ENCODE results near the gene MPV17L.
A peak's percentile ranks its signal among the peaks of the same experiment; 100 is the strongest.
"Not testable (repeated sequence)": the region's sequence is repeated elsewhere in the genome, so short reads cannot be mapped to it uniquely, and the experiment has no call there.

MPV17L gene

GRCh38 chr16:15409476-15409875, 13.9 kb downstream of the MPV17L start:
- DNase-seq: not testable (repeated sequence)

GRCh38 chr16:15415511-15415985, 20.0 kb downstream of the MPV17L start:
- no peak for DNase-seq

GRCh38 chr16:15417197-15417596, 21.6 kb downstream of the MPV17L start:
- DNase-seq: no peak

GRCh38 chr16:15418206-15418605, 22.7 kb downstream of the MPV17L start:
- DNase-seq: no peak

- DNase-seq: not testable (repeated sequence)
These were observed 26.1 kb downstream of the MPV17L start for GRCh38 chr16:15421696-15422095.

- no peak for DNase-seq
These were observed 26.7 kb downstream of the MPV17L start for GRCh38 chr16:15422222-15422621.

- DNase-seq: no peak
These were observed 30.3 kb downstream of the MPV17L start for GRCh38 chr16:15425861-15426260.

- no peak for DNase-seq
These were observed 31.2 kb downstream of the MPV17L start for GRCh38 chr16:15426796-15427195.

- DNase-seq: peak; percentile 71 to 82 (median 75)
These were observed 32.2 kb downstream of the MPV17L start for GRCh38 chr16:15427648-15428239.

GRCh38 chr16:15430884-15431283, 35.3 kb downstream of the MPV17L start:
- DNase-seq: not testable (repeated sequence)

GRCh38 chr16:15434079-15434424, 38.5 kb downstream of the MPV17L start:
- no peak for DNase-seq

- peak; percentile 58 to 80 (median 66) for DNase-seq
These were observed 39.1 kb downstream of the MPV17L start, which contains the start of gene BMERB1 for GRCh38 chr16:15434425-15435215. Gene BMERB1 (plus strand): TSS chr16:15434588. CDS start chr16:15434654, 66 bp downstream.

- DNase-seq: peak in 2 of 4 experiments; percentile 5 to 6
These were observed 39.8 kb downstream of the MPV17L start for GRCh38 chr16:15435216-15435864.

GRCh38 chr16:15439102-15439501, 43.5 kb downstream of the MPV17L start:
- DNase-seq: no peak

GRCh38 chr16:15439521-15439920, 44.0 kb downstream of the MPV17L start:
- DNase-seq: no peak

- peak in 1 of 4 experiments; percentile 4 for DNase-seq
These were observed 45.3 kb downstream of the MPV17L start for GRCh38 chr16:15440852-15441251.

GRCh38 chr16:15442140-15442539, 46.6 kb downstream of the MPV17L start:
- DNase-seq: not testable (repeated sequence)

GRCh38 chr16:15443753-15444152, 48.2 kb downstream of the MPV17L start:
- no peak for DNase-seq

- DNase-seq: no peak
These were observed 48.7 kb downstream of the MPV17L start for GRCh38 chr16:15444264-15444663.

GRCh38 chr16:15445450-15445849, 49.9 kb downstream of the MPV17L start:
- DNase-seq: no peak

GRCh38 chr16:15446901-15447300, 51.3 kb downstream of the MPV17L start:
- DNase-seq: no peak

GRCh38 chr16:15450624-15451023, 55.1 kb downstream of the MPV17L start:
- no peak for DNase-seq

- no peak for DNase-seq
These were observed 55.7 kb downstream of the MPV17L start for GRCh38 chr16:15451098-15451731.

Data from suppressor macrophage (primary cell).